GM12874 (cell line): ENCODE results near the gene TTC9B.

Experiments used
- CTCF ChIP-seq: IDR thresholded peaks from 2 replicates; pipeline ENCODE4 v1.5.1; 2011; ENCODE audit warnings: low read depth, mild to moderate bottlenecking, control low read depth, low read length, moderate library complexity; ENCODE audit not compliant: insufficient read depth

The TTC9B gene

GRCh38 chr19:40241125-40241808 is 23.1 kb upstream of the TTC9B start:
- TF ChIP-seq CTCF, result no peak

- TF ChIP-seq CTCF, result no peak
Observed at GRCh38 chr19:40240332-40240731, 22.1 kb upstream of the TTC9B start.

GRCh38 chr19:40239415-40240226 is 21.4 kb upstream of the TTC9B start:
- TF ChIP-seq CTCF, result no peak

- TF ChIP-seq CTCF, result no peak
Observed at GRCh38 chr19:40238775-40239174, 20.6 kb upstream of the TTC9B start.

- no peak for TF ChIP-seq CTCF
Observed at GRCh38 chr19:40237791-40238190, 19.6 kb upstream of the TTC9B start.

- no peak for TF ChIP-seq CTCF
Observed at GRCh38 chr19:40236366-40236765, 18.2 kb upstream of the TTC9B start.

GRCh38 chr19:40236026-40236355 is 17.8 kb upstream of the TTC9B start:
- no peak for TF ChIP-seq CTCF
